Aortic smooth muscle cell (primary cell): ENCODE measurements around the gene RGPD8. TPM values are rescaled to one million over a fixed set of nuclear protein-coding genes. Genes with fewer than 3 reads are reported as not detected.

ENCODE experiments used
- total RNA-seq: library from RNA; depleted of rRNA; stranded (reverse); fragments of >200 nt; gene quantifications from 2 replicates; pipeline ENCODE4 v1.2.3, GENCODE V29; 2014

RGPD8 gene
- 12.9 and 23.5 TPM in 2 replicates for total RNA-seq

GRCh38 chr2:112433480-112433879 is at the start of gene RGPD8:
Gene RGPD8, minus strand, starts transcription at chr2:112433645. Its CDS starts 192 bp downstream, at chr2:112433453.

GRCh38 chr2:112481528-112482233 is 48.2 kb upstream of the RGPD8 start, which contains the start of gene TTL:
Gene TTL, plus strand, starts transcription at chr2:112482156. Its CDS starts 189 bp downstream, at chr2:112482345.

Other genes with a start within 250 kb of the RGPD8 start
- gene ZC3H8, start 178.6 kb downstream of the RGPD8 start, total RNA-seq, result 5.0 TPM in 2 replicates
- gene ZC3H6, start 158.0 kb downstream of the RGPD8 start, total RNA-seq, result 3.8 and 4.4 TPM in 2 replicates
- 36.2 and 39.2 TPM in 2 replicates for gene TTL, start 48.5 kb upstream of the RGPD8 start, total RNA-seq
- 10.4 and 13.5 TPM in 2 replicates for gene POLR1B, start 108.8 kb upstream of the RGPD8 start, total RNA-seq
- 6.7 and 11.4 TPM in 2 replicates for gene CHCHD5, start 151.0 kb upstream of the RGPD8 start, total RNA-seq
- gene SLC20A1, start 212.3 kb upstream of the RGPD8 start, total RNA-seq, result 94.6 and 144 TPM in 2 replicates